HG02981 (cell line): ENCODE measurements around the gene EPS8.
"Not testable (repeated sequence)": the region's sequence is repeated elsewhere in the genome, so short reads cannot be mapped to it uniquely, and the experiment has no call there.

Source experiments
- ATAC-seq: cut with Tn5 transposase; IDR thresholded peaks from one replicate; pipeline ENCODE4 v1.9.1; 2021; ENCODE audit warnings: mild to moderate bottlenecking, moderate library complexity; ENCODE audit not compliant: unreplicated experiment

Gene EPS8

DNA sequence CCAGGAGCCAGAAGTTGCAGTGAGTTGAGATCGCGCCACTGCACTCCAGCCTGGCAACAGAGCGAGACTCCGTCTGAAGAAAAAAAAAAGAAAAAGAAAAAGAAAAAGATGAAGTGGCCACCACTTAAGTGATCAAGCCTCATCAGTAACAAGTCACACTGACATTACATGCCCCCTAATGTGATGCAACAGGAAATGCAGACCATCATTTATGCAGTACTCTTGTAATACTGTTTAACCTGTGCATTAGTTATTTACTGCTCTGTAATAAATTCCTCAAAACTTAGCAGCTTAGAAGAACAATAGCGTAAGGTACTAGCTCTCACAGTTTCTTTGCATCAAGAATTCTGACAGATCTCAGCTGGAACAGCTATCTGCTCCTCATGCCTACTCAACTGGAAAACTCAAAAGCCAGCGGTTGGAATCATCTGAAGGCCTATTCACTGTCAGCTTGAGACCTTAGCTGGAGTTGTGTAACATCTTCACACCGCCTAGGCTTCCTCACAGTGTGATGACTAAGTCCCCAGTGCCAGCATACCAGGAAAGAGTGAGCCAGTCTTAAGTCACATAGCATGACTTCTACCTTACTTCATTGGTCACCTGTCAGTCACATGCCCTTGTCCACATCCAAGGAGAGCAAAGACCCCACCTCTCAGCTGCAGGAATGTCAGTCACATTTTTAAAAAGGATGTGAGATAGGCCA is 31.5 kb downstream of the EPS8 start:
- no peak for ATAC-seq

DNA sequence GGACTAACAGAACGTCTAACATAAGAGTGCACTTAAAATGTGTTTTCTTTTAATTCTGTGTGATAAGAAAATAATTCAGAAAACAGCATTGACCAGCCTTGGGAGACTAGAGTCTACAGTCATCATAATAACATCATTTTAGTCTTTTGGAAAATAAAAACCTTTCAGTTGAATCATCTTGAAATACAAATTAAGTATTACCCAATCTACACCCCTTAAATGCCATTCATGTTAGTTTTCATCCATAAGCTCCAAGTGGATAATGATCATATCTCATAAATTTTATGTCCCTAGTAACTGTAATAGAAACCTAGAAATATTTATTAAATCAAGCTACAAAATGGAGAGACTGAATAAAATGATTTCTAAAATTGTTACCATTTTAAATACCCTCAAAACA is 32.4 kb downstream of the EPS8 start:
- no peak for ATAC-seq

DNA sequence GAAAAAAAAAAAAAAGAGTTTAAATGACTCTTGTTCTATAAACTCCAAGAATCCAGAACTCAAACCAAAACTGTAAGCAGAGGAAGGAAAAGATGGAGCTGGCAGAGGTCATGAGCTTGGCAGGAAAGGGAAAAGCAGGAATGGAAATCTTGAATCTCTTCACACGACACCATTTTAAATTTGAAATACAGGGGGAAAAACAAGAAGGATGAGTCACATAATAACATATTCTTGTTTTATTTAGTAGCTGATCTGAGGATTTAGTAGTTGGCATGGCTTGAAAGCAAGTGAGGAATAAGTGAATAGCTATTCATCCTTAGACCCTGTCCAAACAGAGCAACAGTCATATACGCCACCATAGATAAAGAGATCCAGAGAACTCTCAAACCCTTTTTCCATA is 35.0 kb downstream of the EPS8 start:
- no peak for ATAC-seq

DNA sequence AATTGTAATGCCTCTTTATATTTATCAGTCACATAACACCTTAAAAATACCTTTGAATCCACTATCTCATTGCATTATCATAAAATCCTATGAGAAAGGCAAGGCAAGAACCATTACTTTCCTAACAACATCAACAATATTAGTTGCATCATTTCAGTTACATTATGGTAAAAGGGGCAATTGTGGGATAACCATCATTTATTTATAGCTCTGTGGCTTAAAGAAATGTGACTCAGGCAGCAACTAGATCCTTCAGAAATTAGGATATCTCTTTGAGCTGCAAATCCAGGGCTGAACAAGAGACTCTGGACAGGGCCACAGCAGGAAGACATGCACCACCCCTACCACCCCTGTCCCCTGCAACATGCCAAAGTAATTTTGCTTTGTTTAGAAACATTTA is 36.4 kb downstream of the EPS8 start:
- no peak for ATAC-seq

- ATAC-seq = no peak
These were observed 37.4 kb downstream of the EPS8 start for GRCh38 chr12:15751741-15752140.

DNA sequence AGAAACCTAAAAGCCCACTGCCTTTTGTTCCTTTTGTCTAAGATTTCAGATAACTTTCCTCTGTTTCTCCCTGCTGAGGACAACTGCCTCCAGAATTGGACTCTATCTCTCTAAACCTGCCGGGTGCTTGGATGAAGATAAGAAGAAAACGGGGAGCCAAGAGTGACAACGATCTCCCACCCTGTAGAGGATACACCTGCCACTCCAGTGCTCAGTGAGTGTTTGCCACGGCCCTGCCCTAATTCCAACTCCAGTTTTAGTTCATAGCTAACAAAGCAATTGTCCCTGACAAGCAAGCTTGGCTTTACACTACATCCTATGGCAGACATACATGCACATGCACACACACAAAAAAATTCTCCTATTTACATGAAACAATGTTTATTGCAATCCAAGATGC is 39.3 kb downstream of the EPS8 start:
- ATAC-seq = no peak

GRCh38 chr12:15741870-15742269 is 47.3 kb downstream of the EPS8 start:
- ATAC-seq = not testable (repeated sequence)

DNA sequence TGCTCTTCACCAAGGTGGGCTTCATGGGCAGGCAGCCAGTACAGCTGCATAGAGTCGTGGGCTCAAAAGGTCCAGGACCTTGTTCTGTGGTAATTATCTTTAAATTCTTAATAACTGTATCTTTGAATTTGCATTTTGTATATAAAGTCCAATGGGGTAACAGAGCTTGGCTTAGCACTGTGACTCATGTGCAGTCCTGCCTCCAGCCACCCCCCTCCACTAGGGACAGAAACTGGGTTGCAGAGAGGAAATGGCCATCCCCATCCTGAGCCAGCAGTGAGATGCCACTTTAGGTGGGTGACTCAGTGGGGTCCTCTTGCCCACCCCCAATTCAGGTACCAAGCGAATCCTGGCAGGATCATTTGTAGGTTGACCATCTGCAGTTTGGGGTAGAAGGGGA is 48.1 kb downstream of the EPS8 start:
- ATAC-seq = no peak

DNA sequence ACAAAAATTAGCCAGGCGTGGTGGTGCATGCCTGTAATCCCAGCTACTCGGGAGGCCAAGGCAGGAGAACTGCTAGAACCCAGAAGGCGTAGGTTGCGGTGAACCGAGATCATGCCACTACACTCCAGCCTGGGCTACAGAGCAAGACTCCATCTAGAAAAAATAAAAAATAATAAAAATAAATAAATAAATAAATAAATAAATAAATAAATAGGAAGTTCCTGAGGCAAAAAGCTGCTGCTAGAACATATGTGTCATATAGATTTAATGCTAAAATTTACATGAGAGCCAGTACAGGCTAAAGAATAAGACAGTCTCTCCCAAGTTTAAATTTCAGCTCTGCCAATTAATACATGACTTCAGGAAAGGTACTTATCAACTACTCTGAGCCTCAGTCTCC is 48.8 kb downstream of the EPS8 start:
- ATAC-seq = not testable (repeated sequence)

DNA sequence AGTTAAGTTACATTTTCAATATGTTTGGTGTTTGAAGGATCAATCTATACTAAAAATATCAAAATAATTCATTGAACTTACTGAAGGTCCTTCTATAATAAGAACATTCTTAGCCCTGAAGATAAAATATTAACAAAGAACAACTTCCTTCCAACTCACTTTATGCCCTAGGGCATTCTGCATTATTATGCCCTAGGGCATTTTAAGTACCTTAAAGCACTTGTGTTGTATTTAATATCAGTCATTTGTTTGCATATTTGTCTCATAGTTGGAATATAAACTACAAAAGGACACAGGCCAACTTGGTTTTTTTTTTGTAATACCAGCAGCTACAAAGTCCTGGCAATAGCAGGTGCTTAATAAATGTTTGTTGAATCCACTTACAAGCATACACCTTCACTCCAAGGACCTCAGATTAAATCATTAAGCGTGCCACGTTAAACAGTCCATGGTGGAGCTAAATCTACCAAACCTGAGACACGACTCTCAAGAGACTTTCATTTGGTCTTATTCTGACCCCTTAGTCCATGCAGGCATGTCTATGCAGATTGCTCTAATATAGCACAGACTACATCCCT is 50.7 kb downstream of the EPS8 start:
- no peak for ATAC-seq

- no peak for ATAC-seq
These were observed 53.2 kb downstream of the EPS8 start for GRCh38 chr12:15735837-15736615.

- peak; percentile 16 for ATAC-seq
These were observed 56.1 kb downstream of the EPS8 start for GRCh38 chr12:15733136-15733535.

DNA sequence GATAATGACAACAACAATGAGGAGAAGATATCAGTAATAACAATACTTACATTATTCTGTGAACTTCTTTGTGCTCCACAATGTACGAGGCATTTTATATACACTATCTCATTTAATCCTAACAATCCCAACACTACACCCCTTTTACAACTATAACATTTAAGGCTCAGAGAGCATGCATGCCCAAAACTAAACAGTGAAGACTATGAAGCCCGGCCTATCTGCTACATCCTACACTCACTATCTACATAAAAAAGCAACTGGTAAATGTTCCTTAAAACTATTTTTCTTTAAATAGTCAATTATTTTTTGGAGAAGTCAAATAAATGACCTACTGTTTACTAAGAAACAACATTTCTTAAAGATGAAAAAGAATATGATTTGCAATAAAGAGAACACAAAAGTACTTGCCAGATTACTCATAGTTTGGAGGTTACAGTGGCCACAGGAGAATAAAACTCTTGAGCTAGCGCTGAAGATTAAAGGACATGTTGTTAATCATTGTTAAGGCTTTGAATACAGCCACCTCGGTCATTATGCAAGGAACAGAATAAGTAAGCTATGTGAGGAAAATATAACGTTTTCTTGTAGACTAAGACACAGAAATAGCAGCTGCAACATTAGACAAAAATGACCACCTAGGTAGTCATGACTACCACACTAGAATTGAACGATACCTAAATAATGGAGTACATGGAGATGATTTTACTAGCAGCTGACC is 56.7 kb downstream of the EPS8 start:
- peak; percentile 79 for ATAC-seq

- no peak for ATAC-seq
These were observed 57.2 kb downstream of the EPS8 start for GRCh38 chr12:15731940-15732339.

GRCh38 chr12:15729097-15729496 is 60.1 kb downstream of the EPS8 start:
- ATAC-seq = no peak

DNA sequence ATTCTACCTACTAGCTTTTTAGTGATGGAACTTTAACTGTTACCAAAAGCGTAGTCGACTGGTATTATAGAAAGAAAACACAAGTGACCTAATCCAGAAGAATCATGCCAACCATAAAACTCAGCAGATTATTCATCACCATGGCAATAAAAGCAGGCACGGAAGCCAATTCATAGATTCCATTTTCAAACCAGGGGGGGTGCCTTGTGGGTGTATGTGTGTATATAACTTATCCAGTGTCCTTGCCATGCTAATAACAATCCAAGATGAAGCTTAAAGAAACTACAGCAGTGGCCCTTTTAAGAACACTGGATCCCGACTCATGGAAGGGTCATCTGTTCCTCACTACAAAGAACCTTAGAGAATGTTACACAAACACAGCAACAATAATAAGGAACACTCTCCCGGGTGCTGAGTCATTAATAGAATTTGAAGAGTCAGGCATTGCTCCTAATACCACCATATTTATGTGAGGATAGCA is 61.0 kb downstream of the EPS8 start:
- no peak for ATAC-seq

- no peak for ATAC-seq
These were observed 62.4 kb downstream of the EPS8 start for GRCh38 chr12:15726878-15727150.

DNA sequence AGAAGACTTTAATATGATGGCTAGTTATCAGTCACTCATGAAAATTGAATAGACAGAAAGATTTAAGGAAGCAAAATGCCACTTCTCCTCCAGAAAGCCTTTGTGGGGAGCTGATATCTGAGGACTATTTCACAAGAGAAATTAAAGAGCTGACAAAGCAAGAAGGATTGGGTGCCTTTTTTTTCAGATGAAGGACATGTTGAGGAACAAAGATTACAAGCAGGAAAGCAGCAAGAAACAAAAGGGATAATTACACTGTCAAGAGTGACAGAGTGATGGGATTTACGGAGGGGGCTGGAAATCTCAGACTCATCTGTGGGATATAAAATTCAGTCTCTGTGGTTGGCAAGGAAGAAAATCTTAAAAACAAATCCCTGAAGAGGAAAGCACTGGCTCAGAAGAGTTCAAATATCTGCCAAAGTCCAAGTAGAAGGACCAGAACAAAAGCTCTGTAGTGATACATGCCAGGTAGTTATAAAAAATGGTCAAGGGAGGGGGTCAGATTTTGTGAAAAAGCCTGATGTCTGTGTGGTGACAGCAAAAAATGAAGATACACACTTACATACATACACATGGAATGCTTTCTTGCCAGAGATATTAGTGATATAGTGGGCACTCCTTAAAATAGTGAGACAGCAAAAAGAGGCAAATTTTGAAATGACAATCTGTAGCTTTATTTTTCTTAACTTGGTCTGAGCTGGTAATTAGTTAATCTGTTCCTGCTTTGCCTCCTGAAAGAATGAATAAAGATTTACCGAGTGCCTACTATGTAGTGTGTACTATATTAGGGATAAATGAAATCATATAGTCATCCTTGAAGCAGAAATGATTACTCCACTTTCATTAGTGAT is 62.9 kb downstream of the EPS8 start:
- ATAC-seq = no peak

DNA sequence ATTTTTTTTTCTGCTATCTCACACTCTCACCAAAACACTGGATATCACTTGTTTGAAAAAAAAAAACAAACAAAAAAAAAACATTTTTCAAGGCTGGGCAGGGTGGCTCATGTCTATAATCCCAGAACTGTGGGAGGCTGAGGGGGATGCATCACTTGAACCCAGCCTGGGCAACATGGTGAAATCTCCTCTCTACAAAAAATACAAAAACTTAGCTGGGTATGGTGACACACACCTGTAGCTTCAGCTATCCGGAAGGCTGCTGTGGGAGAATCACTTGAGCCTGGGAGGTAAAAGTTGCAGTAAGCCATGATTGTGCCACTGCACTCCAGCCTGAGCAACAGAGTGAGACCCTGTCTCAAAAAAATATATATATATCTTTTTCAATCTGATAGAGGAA is 66.2 kb downstream of the EPS8 start:
- no peak for ATAC-seq

- ATAC-seq = no peak
These were observed 67.7 kb downstream of the EPS8 start for GRCh38 chr12:15721316-15722115.
